22Rv1 (cell line): Measurements from ENCODE around the gene PRR3.

Experiments used
- ZFX ChIP-seq: fragments of 450-650 bp; IDR thresholded peaks from 2 replicates; pipeline ENCODE4 v1.6.1; 2017; ENCODE audit warnings: antibody characterized with exemption, borderline replicate concordance
- TF ChIP-seq, protein P1 (sequence below): fragments of 450-650 bp; IDR thresholded peaks from 2 replicates; pipeline ENCODE4 v1.5.1; 2017; ENCODE audit warnings: mild to moderate bottlenecking

DNA sequence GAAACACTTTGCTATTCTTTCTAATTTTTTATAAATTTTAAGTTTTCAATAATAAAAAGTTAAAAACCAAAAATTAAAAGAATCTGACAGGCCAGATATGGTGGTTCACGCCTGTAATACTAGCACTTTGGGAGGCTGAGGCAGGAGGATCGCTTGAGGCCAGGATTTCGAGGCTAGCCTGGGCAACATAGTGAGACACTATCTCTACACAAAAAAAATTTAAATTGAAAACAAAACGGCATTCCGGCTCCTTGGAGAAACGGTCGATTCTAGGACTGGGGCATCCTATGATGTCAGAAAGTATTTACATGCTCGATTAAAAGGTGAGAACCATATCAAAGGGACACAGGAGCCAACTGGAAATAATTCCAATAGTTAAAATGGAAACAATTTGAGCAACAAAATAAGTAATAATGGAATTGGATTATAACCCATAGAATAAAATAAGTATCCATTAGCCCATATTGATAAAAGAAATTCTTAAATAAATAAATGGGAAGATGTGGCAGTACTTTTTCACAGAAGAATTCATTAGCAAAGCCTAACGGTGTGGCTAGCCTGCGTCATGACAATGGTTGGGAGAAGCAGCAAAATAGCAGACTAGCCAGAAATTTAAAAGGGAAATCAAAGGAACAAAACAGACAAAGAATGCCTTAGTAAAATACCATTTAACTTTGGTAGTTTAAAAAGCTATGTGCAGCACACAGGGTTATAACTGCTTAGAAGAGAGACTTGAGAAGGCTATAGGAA, 46.5 kb upstream of the PRR3 start:
- TF ChIP-seq, protein P1, sequence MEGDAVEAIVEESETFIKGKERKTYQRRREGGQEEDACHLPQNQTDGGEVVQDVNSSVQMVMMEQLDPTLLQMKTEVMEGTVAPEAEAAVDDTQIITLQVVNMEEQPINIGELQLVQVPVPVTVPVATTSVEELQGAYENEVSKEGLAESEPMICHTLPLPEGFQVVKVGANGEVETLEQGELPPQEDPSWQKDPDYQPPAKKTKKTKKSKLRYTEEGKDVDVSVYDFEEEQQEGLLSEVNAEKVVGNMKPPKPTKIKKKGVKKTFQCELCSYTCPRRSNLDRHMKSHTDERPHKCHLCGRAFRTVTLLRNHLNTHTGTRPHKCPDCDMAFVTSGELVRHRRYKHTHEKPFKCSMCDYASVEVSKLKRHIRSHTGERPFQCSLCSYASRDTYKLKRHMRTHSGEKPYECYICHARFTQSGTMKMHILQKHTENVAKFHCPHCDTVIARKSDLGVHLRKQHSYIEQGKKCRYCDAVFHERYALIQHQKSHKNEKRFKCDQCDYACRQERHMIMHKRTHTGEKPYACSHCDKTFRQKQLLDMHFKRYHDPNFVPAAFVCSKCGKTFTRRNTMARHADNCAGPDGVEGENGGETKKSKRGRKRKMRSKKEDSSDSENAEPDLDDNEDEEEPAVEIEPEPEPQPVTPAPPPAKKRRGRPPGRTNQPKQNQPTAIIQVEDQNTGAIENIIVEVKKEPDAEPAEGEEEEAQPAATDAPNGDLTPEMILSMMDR, result no peak
- TF ChIP-seq ZFX, result no peak
